Measurements from ENCODE around the gene CTDP1. TPM values are rescaled to one million over a fixed set of nuclear protein-coding genes. Genes with fewer than 3 reads are reported as not detected.

CTDP1 gene
- total RNA-seq, 1 experiment from 2014 or later = 22.5 TPM

GRCh38 chr18:79755496-79756142, 76.0 kb downstream of the CTDP1 start:
- no peak overlapping the region for H3K27ac ChIP-seq (ENCODE audit: low read depth, low read length, poor library complexity, severe bottlenecking)
- H3K27me3 ChIP-seq (replicated peaks; ENCODE audit: insufficient read depth, low read depth, low read length, poor library complexity) = no peaks in the 10 kb centered on the region
- H3K36me3 ChIP-seq (ENCODE audit: insufficient read depth, low read length, poor library complexity, severe bottlenecking) = peaks cover 4% of the 10 kb centered on the region
- CTCF ChIA-PET = no interaction called here
- no peak for DNase-seq (ENCODE audit: low spot score)
- POLR2A ChIA-PET (ENCODE audit: low non-redundant PET) = no interaction called here
- intact Hi-C loops (cut with micrococcal nuclease; ENCODE audit: unreplicated experiment) = no loop called here
- no TSS peak for BruUV-seq (replicated peaks)
- TF ChIP-seq CTCF (conservative IDR thresholded peaks at IDR 0.05; ENCODE audit: low read depth, low read length) = no peak
- TF ChIP-seq EZH2 (IDR thresholded peaks at IDR 0.05; ENCODE audit: borderline replicate concordance, low read depth, low read length, poor library complexity, severe bottlenecking) = no peak
- no peaks in the 10 kb centered on the region for H3K9me3 ChIP-seq (ENCODE audit: low read depth, low read length, poor library complexity, severe bottlenecking)
- H3K4me1 ChIP-seq (ENCODE audit: insufficient read depth, low read length, poor library complexity, severe bottlenecking) = no peaks in the 10 kb centered on the region
- no peak overlapping the region for H3K4me3 ChIP-seq (ENCODE audit: low read depth, low read length, poor library complexity, severe bottlenecking)

GRCh38 chr18:79756143-79756500, 76.5 kb downstream of the CTDP1 start:
- intact Hi-C loops (cut with micrococcal nuclease; ENCODE audit: unreplicated experiment) = no loop called here
- Histone ChIP-seq H3K9me3 (ENCODE audit: low read depth, low read length, poor library complexity, severe bottlenecking) (no peaks in the 10 kb centered on the region), H3K36me3 (ENCODE audit: insufficient read depth, low read length, poor library complexity, severe bottlenecking) (peaks cover 4% of the 10 kb centered on the region), H3K4me1 (ENCODE audit: insufficient read depth, low read length, poor library complexity, severe bottlenecking) (no peaks in the 10 kb centered on the region), H3K27me3 (replicated peaks; ENCODE audit: insufficient read depth, low read depth, low read length, poor library complexity) (no peaks in the 10 kb centered on the region), H3K4me3 (ENCODE audit: low read depth, low read length, poor library complexity, severe bottlenecking) (no peak overlapping the region), H3K27ac (ENCODE audit: low read depth, low read length, poor library complexity, severe bottlenecking) (no peak overlapping the region)
- POLR2A ChIA-PET (ENCODE audit: low non-redundant PET) = no interaction called here
- no peak for DNase-seq (ENCODE audit: low spot score)
- CTCF ChIA-PET = no interaction called here
- TF ChIP-seq CTCF (conservative IDR thresholded peaks at IDR 0.05; ENCODE audit: low read depth, low read length) = no peak
- no peak for TF ChIP-seq EZH2 (IDR thresholded peaks at IDR 0.05; ENCODE audit: borderline replicate concordance, low read depth, low read length, poor library complexity, severe bottlenecking)
- BruUV-seq (replicated peaks) = no TSS peak

- TF ChIP-seq EZH2 (IDR thresholded peaks at IDR 0.05; ENCODE audit: borderline replicate concordance, low read depth, low read length, poor library complexity, severe bottlenecking) = no peak
- TF ChIP-seq CTCF (conservative IDR thresholded peaks at IDR 0.05; ENCODE audit: low read depth, low read length) = no peak
- Histone ChIP-seq H3K27ac (ENCODE audit: low read depth, low read length, poor library complexity, severe bottlenecking) (no peak overlapping the region), H3K9me3 (ENCODE audit: low read depth, low read length, poor library complexity, severe bottlenecking) (no peaks in the 10 kb centered on the region), H3K4me1 (ENCODE audit: insufficient read depth, low read length, poor library complexity, severe bottlenecking) (no peaks in the 10 kb centered on the region), H3K36me3 (ENCODE audit: insufficient read depth, low read length, poor library complexity, severe bottlenecking) (peaks cover 4% of the 10 kb centered on the region), H3K4me3 (ENCODE audit: low read depth, low read length, poor library complexity, severe bottlenecking) (no peak overlapping the region), H3K27me3 (replicated peaks; ENCODE audit: insufficient read depth, low read depth, low read length, poor library complexity) (no peaks in the 10 kb centered on the region)
- POLR2A ChIA-PET (ENCODE audit: low non-redundant PET) = no interaction called here
- CTCF ChIA-PET = no interaction called here
- DNase-seq (ENCODE audit: low spot score) = no peak
- intact Hi-C loops (cut with micrococcal nuclease; ENCODE audit: unreplicated experiment) = no loop called here
- no TSS peak for BruUV-seq (replicated peaks)
Observed at GRCh38 chr18:79756826-79757225, 77.2 kb downstream of the CTDP1 start.

Data from A673 (cell line).